Trophoblast cell (in vitro differentiated cells and primary cell): ENCODE data around the gene INTS6.

Experiments used
- DNase-seq, 2 donors: peaks; one replicate each; pipeline ENCODE4 v3.0.0-alpha.2; 2016
- H2AFZ ChIP-seq: 2 replicates; pipeline ENCODE4 v1.6.1; 2013; ENCODE audit warnings: low read length, moderate library complexity, mild to moderate bottlenecking; ENCODE audit not compliant: insufficient read depth, poor library complexity
- H2AK5ac ChIP-seq: 2 replicates; pipeline ENCODE4 v1.6.1; 2013; ENCODE audit warnings: mild to moderate bottlenecking, low read length
- H2BK120ac ChIP-seq: 2 replicates; pipeline ENCODE4 v1.6.1; 2013; ENCODE audit warnings: low read length, mild to moderate bottlenecking, moderate library complexity; ENCODE audit not compliant: insufficient read depth, poor library complexity
- H2BK12ac ChIP-seq: 2 replicates; pipeline ENCODE4 v1.6.1; 2013; ENCODE audit warnings: mild to moderate bottlenecking, low read length, moderate library complexity
- H2BK5ac ChIP-seq: 2 replicates; pipeline ENCODE4 v1.6.1; 2013; ENCODE audit warnings: low read length, low read depth, moderate library complexity, mild to moderate bottlenecking; ENCODE audit not compliant: poor library complexity
- H3K14ac ChIP-seq: 2 replicates; pipeline ENCODE4 v1.6.1; 2013; ENCODE audit warnings: mild to moderate bottlenecking, low read length
- H3K18ac ChIP-seq: 2 replicates; pipeline ENCODE4 v1.6.1; 2013; ENCODE audit warnings: mild to moderate bottlenecking, low read length
- H3K23ac ChIP-seq: 2 replicates; pipeline ENCODE4 v1.6.1; 2013; ENCODE audit warnings: low read length
- H3K27ac ChIP-seq: 2 replicates; pipeline ENCODE4 v1.5.1; 2013; ENCODE audit warnings: low read depth, mild to moderate bottlenecking, inconsistent platforms, low read length, moderate library complexity
- H3K27me3 ChIP-seq: 2 replicates; pipeline ENCODE4 v1.6.1; 2013; ENCODE audit warnings: inconsistent platforms, mild to moderate bottlenecking, low read length, moderate library complexity; ENCODE audit not compliant: insufficient read depth
- H3K36me3 ChIP-seq, 2 experiments: 1 replicate in 1 of 2; 2 replicates in 1 of 2; pipeline ENCODE4 v1.6.1; 2013; ENCODE audit warnings: low read length in 2 of 2, mild to moderate bottlenecking in 2 of 2, moderate library complexity in 1 of 2; ENCODE audit not compliant: insufficient read depth in 2 of 2, control insufficient read depth in 1 of 2
- H3K4ac ChIP-seq: 2 replicates; pipeline ENCODE4 v1.6.1; 2013; ENCODE audit warnings: low read depth, mild to moderate bottlenecking, low read length, moderate library complexity
- H3K4me1 ChIP-seq, 2 experiments: 1 replicate in 1 of 2; 2 replicates in 1 of 2; pipeline ENCODE4 v1.6.1; 2013; ENCODE audit warnings: low read length in 2 of 2, mild to moderate bottlenecking in 2 of 2, moderate library complexity in 1 of 2; ENCODE audit not compliant: insufficient read depth in 2 of 2, control insufficient read depth in 1 of 2
- H3K4me2 ChIP-seq: 2 replicates; pipeline ENCODE4 v1.6.1; 2013; ENCODE audit warnings: inconsistent platforms, mild to moderate bottlenecking, low read length, moderate library complexity
- H3K4me3 ChIP-seq: 2 replicates; pipeline ENCODE4 v1.5.1; 2013; ENCODE audit warnings: mild to moderate bottlenecking, low read depth, low read length, inconsistent platforms
- H3K79me1 ChIP-seq: one replicate; pipeline ENCODE4 v1.6.1; 2013; ENCODE audit warnings: low read length
- H3K79me2 ChIP-seq: 2 replicates; pipeline ENCODE4 v1.6.1; 2013; ENCODE audit warnings: low read length, mild to moderate bottlenecking; ENCODE audit not compliant: control insufficient read depth, insufficient read depth, poor library complexity
- H3K9ac ChIP-seq: 2 replicates; pipeline ENCODE4 v1.6.1; 2013; ENCODE audit warnings: mild to moderate bottlenecking, low read length
- H3K9me3 ChIP-seq: 2 replicates; pipeline ENCODE4 v1.6.1; 2013; ENCODE audit warnings: low read depth, mild to moderate bottlenecking, control low read depth, inconsistent platforms, low read length; ENCODE audit not compliant: insufficient read depth
- H4K12ac ChIP-seq: 2 replicates; pipeline ENCODE4 v1.6.1; 2013; ENCODE audit warnings: low read depth, mild to moderate bottlenecking, low read length, moderate library complexity
- H4K8ac ChIP-seq: 2 replicates; pipeline ENCODE4 v1.6.1; 2013; ENCODE audit warnings: low read depth, mild to moderate bottlenecking, low read length, moderate library complexity
- H4K91ac ChIP-seq: one replicate; pipeline ENCODE4 v1.6.1; 2013; ENCODE audit warnings: low read depth, mild to moderate bottlenecking, low read length, moderate library complexity
- WGBS: extraction: QIAGEN DNeasy Blood & Tissue Kit; methylation state at CpG from one replicate; pipeline ENCODE4 v1.1.7; 2013; ENCODE audit warnings: missing lambda C conversion rate; ENCODE audit not compliant: insufficient read length, insufficient coverage; ENCODE audit errors: extremely low coverage; 5-methylcytosine and 5-hydroxymethylcytosine counted together

Gene INTS6

DNA sequence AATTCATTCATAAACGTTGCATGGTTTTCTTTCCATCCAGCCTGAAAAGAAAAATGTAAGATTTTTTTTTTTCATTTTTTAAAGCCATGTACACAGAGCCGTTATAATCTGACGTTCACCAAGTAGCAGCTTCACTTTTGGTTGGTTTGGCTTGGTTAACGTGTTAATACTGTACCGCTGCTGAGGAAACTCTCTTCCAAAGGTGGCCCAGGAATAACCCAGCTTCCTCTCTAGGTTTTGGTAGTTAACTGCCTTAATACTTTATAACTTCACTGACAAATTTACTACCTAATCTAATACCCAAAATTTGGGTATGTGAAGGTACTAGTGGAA lies 1.7 kb downstream of the INTS6 start:
- Histone ChIP-seq H2BK5ac (peak overlapping the region; percentile 50), H4K8ac (peak overlapping the region; percentile 50), H3K9ac (peak overlapping the region; percentile 76), H3K4me1 (no peaks in the 10 kb centered on the region), H3K23ac (no peak overlapping the region), H3K79me1 (peaks cover 23% of the 10 kb centered on the region), H2BK12ac (no peak overlapping the region), H3K79me2 (peaks cover 16% of the 10 kb centered on the region), H2AK5ac (no peak overlapping the region), H3K27me3 (no peaks in the 10 kb centered on the region), H3K4me2 (peak overlapping the region; percentile 64), H3K4me3 (peak overlapping the region; percentile 92), H2BK120ac (no peak overlapping the region), H4K12ac (peak overlapping the region; percentile 51), H4K91ac (peak overlapping the region; percentile 89), H2AFZ (peak overlapping the region; percentile 45), H3K14ac (peak overlapping the region; percentile 74), H3K4ac (peak overlapping the region; percentile 12), H3K9me3 (peaks cover 2% of the 10 kb centered on the region), H3K18ac (peak overlapping the region; percentile 92), H3K27ac (peak overlapping the region; percentile 97), H3K36me3 (peaks cover 2% of the 10 kb centered on the region in 2 experiments)
- DNase-seq = no peak
- WGBS = no CpG with 5 or more reads among the region's 5 CpGs

DNA sequence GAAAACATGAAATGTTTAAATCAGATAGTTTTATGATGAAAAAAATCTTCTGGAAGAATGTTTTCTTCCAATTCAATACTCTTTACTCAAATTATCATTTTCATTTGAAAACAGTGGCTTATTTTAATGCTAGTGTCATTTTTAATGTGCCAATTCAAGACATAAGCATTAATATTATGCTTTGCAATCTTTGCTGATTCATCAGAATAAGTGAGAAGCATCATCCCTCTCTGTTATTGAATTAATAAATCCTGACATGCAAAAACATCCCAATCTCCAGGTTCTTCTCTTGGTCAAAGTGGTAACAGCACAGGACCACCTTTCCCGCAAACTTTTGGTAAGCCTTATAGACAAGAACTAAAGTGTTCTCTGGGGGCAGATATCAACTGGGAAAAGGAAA lies 3.8 kb downstream of the INTS6 start:
- Histone ChIP-seq H2BK12ac (no peak overlapping the region), H2BK120ac (no peak overlapping the region), H3K14ac (no peak overlapping the region), H3K4me3 (no peak overlapping the region), H3K79me1 (peaks cover 23% of the 10 kb centered on the region), H2BK5ac (no peak overlapping the region), H4K12ac (no peak overlapping the region), H4K8ac (no peak overlapping the region), H3K9me3 (no peaks in the 10 kb centered on the region), H3K36me3 (peaks cover 2% of the 10 kb centered on the region in 2 experiments), H2AFZ (no peak overlapping the region), H3K4ac (no peak overlapping the region), H2AK5ac (no peak overlapping the region), H3K4me1 (no peaks in the 10 kb centered on the region), H3K27me3 (no peaks in the 10 kb centered on the region), H4K91ac (no peak overlapping the region), H3K23ac (no peak overlapping the region), H3K18ac (no peak overlapping the region), H3K27ac (no peak overlapping the region), H3K79me2 (peaks cover 16% of the 10 kb centered on the region), H3K4me2 (no peak overlapping the region), H3K9ac (no peak overlapping the region)
- no CpG with 5 or more reads among the region's 1 CpG for WGBS
- DNase-seq = no peak

- Histone ChIP-seq H2AK5ac (no peak overlapping the region), H3K9ac (no peak overlapping the region), H2BK5ac (no peak overlapping the region), H3K27ac (no peak overlapping the region), H3K4ac (no peak overlapping the region), H3K4me1 (no peaks in the 10 kb centered on the region), H3K18ac (no peak overlapping the region), H3K4me3 (no peak overlapping the region), H3K79me1 (no peaks in the 10 kb centered on the region), H3K23ac (no peak overlapping the region), H3K4me2 (no peak overlapping the region), H3K27me3 (no peaks in the 10 kb centered on the region), H4K91ac (no peak overlapping the region), H3K9me3 (no peaks in the 10 kb centered on the region), H2AFZ (no peak overlapping the region), H3K14ac (no peak overlapping the region), H3K36me3 (peaks cover 6 to 7% of the 10 kb centered on the region in 2 experiments), H3K79me2 (no peaks in the 10 kb centered on the region), H2BK120ac (no peak overlapping the region), H4K8ac (no peak overlapping the region), H4K12ac (no peak overlapping the region), H2BK12ac (no peak overlapping the region)
- DNase-seq = peak in 1 of 2 donors; percentile 37
- no CpG with 5 or more reads among the region's 1 CpG for WGBS
Measured at GRCh38 chr13:51444922-51445321, 7.9 kb downstream of the INTS6 start.

GRCh38 chr13:51440381-51440780 lies 12.5 kb downstream of the INTS6 start:
- Histone ChIP-seq H3K36me3 (peaks cover 5% of the 10 kb centered on the region in 2 experiments), H2BK5ac (no peak overlapping the region), H3K4me1 (no peaks in the 10 kb centered on the region), H3K4me3 (no peak overlapping the region), H3K27me3 (no peaks in the 10 kb centered on the region), H2AK5ac (no peak overlapping the region), H3K23ac (no peak overlapping the region), H4K8ac (no peak overlapping the region), H4K91ac (no peak overlapping the region), H2BK120ac (no peak overlapping the region), H3K27ac (no peak overlapping the region), H3K14ac (no peak overlapping the region), H3K4ac (no peak overlapping the region), H3K9ac (no peak overlapping the region), H2BK12ac (no peak overlapping the region), H3K4me2 (no peak overlapping the region), H4K12ac (no peak overlapping the region), H3K18ac (no peak overlapping the region), H3K79me1 (no peaks in the 10 kb centered on the region), H3K9me3 (no peaks in the 10 kb centered on the region), H2AFZ (no peak overlapping the region), H3K79me2 (no peaks in the 10 kb centered on the region)
- no peak for DNase-seq
- WGBS = no CpG with 5 or more reads among the region's 1 CpG
